ENCODE data around the gene PAX4.

Gene PAX4, protein sequence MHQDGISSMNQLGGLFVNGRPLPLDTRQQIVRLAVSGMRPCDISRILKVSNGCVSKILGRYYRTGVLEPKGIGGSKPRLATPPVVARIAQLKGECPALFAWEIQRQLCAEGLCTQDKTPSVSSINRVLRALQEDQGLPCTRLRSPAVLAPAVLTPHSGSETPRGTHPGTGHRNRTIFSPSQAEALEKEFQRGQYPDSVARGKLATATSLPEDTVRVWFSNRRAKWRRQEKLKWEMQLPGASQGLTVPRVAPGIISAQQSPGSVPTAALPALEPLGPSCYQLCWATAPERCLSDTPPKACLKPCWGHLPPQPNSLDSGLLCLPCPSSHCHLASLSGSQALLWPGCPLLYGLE

DNA sequence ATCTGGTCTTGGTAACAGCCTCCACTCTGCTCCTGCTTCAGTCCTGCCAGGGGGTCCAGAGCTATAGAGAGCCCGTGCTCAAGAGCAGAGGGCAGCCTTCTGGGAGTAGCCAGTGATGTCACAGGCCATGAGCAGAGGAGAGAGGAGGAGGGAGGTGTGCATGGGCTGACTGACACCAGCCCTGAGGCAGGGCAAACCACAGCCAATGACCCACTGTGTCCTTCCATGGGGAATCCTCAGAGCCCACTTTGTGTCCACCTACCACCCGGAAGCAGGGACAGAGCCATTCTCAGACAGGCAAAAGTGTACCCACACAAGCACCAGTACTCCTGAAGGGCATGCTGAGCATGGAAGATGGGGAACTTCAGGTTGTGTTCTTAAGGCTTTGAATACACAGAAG is at the start of gene PAX4:
Gene PAX4 (minus strand): TSS at position 101 of the 400 bp plus-strand sequence. CDS start 2,214 bp downstream, outside the sequence.
- H3K4me3 ChIP-seq (ENCODE audit: control insufficient read depth, low read depth, low read length): no peak within 1 kb of the TSS
- DNase-seq (ENCODE audit: low read depth): no peak
- TF ChIP-seq, protein P1, sequence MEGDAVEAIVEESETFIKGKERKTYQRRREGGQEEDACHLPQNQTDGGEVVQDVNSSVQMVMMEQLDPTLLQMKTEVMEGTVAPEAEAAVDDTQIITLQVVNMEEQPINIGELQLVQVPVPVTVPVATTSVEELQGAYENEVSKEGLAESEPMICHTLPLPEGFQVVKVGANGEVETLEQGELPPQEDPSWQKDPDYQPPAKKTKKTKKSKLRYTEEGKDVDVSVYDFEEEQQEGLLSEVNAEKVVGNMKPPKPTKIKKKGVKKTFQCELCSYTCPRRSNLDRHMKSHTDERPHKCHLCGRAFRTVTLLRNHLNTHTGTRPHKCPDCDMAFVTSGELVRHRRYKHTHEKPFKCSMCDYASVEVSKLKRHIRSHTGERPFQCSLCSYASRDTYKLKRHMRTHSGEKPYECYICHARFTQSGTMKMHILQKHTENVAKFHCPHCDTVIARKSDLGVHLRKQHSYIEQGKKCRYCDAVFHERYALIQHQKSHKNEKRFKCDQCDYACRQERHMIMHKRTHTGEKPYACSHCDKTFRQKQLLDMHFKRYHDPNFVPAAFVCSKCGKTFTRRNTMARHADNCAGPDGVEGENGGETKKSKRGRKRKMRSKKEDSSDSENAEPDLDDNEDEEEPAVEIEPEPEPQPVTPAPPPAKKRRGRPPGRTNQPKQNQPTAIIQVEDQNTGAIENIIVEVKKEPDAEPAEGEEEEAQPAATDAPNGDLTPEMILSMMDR (IDR thresholded peaks at IDR 0.05; ENCODE audit: control insufficient read depth, insufficient read depth, low read depth, low read length, missing control alignments): no peak

DNA sequence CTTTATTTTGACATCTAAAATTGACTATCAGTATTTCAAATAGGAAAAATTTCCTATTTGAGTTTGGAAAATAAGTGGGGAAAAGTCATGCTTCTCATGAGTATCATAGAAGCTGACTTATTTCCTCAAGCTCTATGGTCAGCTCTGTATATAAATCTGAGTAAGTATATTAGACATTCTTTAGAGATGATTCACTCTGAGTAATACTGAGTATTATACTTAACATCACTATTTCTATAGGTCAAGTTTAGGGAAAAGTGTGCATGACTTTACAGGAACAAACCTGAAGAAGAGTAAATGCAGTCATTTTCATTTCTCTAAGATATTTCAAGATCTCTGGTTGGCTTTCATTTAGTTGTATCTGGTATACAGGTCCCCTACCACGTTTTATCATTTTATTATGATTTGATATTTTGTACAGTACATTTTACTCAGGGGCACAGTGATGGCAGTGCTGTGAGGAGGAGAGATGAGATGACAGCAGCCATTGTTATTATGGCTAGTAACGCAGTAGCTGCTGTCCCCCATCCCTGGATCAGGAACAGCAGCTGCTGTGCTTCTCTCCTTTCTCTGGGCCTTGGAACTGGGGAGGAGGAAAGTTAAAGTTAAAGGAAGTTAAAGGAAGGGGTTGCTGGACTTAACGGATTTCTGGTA is 49.2 kb upstream of the PAX4 start:
- TF ChIP-seq, protein P1 (IDR thresholded peaks at IDR 0.05; ENCODE audit: control insufficient read depth, insufficient read depth, low read depth, low read length, missing control alignments): no peak
- H3K4me3 ChIP-seq (ENCODE audit: control insufficient read depth, low read depth, low read length): no peak overlapping the region
- no peak for DNase-seq (ENCODE audit: low read depth)

DNA sequence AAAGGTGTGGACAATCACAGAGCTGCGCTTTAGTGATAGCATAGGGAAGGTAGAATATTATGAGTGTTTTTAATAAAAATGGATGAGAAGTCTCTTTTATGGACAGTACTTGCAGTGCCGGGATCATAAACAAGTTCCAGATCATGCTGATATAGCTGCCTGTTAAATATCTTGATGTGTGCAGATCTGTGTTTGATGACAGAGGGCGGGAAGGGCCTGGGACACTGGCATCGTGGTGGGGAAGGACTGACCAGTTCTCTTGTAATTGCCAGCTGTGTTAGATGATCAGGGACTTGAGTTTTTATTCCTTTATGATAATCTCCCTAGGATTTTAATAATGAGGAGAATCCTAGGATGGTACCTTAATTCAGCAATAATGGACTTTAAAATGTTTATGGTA is 48.7 kb upstream of the PAX4 start:
- no peak for DNase-seq (ENCODE audit: low read depth)
- H3K4me3 ChIP-seq (ENCODE audit: control insufficient read depth, low read depth, low read length): no peak overlapping the region
- TF ChIP-seq, protein P1 (IDR thresholded peaks at IDR 0.05; ENCODE audit: control insufficient read depth, insufficient read depth, low read depth, low read length, missing control alignments): no peak

- no peak overlapping the region for H3K4me3 ChIP-seq (ENCODE audit: control insufficient read depth, low read depth, low read length)
- DNase-seq (ENCODE audit: low read depth): no peak
Observed at GRCh38 chr7:127665922-127666321, 48.0 kb upstream of the PAX4 start.

DNA sequence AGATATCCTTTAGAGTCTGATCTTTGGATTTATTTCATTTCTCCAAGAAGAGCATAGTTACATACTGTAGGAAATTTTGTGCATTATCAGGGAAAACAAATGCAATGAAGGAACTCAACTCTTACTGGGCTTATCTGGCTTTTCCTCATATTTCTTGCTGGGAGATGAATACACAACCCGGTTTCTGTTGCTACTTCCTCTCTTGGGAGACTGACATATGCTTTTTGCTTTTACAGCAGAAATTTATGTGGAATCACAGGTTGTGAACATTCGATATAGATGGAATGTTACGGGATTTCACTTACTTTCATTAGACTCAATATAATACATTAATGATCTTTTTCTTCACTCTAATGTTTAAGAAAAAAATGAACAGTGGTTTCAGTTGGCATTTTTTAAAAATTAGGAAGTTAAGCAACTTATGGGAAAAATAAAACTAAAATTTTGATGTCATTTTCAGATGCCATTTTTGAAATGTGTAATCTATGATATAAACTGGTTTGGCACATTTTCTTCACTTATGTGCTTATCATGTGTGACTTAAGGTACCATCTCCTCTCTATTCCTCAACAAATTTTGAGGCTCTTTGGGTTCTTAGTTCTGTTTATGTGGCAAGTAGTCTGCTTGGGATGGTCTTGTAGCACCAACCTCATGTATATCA is 41.2 kb upstream of the PAX4 start:
- TF ChIP-seq, protein P1 (IDR thresholded peaks at IDR 0.05; ENCODE audit: control insufficient read depth, insufficient read depth, low read depth, low read length, missing control alignments): no peak
- no peak for DNase-seq (ENCODE audit: low read depth)
- H3K4me3 ChIP-seq (ENCODE audit: control insufficient read depth, low read depth, low read length): no peak overlapping the region

More at GRCh38 chr7:127665922-127666321, 48.0 kb upstream of the PAX4 start:
- TF ChIP-seq, protein P1 (IDR thresholded peaks at IDR 0.05; ENCODE audit: control insufficient read depth, insufficient read depth, low read depth, low read length, missing control alignments): no peak

GRCh38 chr7:127657500-127657899 is 39.6 kb upstream of the PAX4 start:
- H3K4me3 ChIP-seq (ENCODE audit: control insufficient read depth, low read depth, low read length): no peak overlapping the region
- TF ChIP-seq, protein P1 (IDR thresholded peaks at IDR 0.05; ENCODE audit: control insufficient read depth, insufficient read depth, low read depth, low read length, missing control alignments): no peak
- no peak for DNase-seq (ENCODE audit: low read depth)
